Thoracic aorta (tissue), 2 donors: ENCODE data around the gene FITM1. TPM values are rescaled to one million over a fixed set of nuclear protein-coding genes. Genes with fewer than 3 reads are reported as not detected.

Experiments used
- ATAC-seq: fragments of 150-250 bp; one replicate; pipeline ENCODE4 v1.8.0; 2017; ENCODE audit warnings: low read depth; ENCODE audit not compliant: insufficient number of reproducible peaks, low FRiP score
- DNase-seq: peaks from one replicate; pipeline ENCODE4 v3.0.0-alpha.2; 2020; ENCODE audit warnings: low spot score
- H3K27ac ChIP-seq, 2 donors: fragments of 200-600 bp; sonication (generic); 1 replicate in 1 of 2; 2 replicates in 1 of 2; pipeline ENCODE4 v1.5.1; 2016; ENCODE audit warnings: mild to moderate bottlenecking in 2 of 2, moderate library complexity in 2 of 2
- H3K27me3 ChIP-seq: fragments of 200-600 bp; sonication (generic); replicated peaks from 2 replicates; pipeline ENCODE4 v1.6.0; 2016; ENCODE audit warnings: mild to moderate bottlenecking; ENCODE audit not compliant: insufficient read depth
- H3K36me3 ChIP-seq: fragments of 200-600 bp; sonication (generic); one replicate; pipeline ENCODE4 v1.5.1; 2016
- H3K4me1 ChIP-seq, 2 donors: fragments of 200-600 bp; sonication (generic); 1 replicate in 1 of 2; 2 replicates in 1 of 2; pipeline versions ENCODE4 v1.5.1 to v1.6.0; 2016; ENCODE audit warnings: low read depth in 2 of 2, mild to moderate bottlenecking in 1 of 2; ENCODE audit not compliant: control insufficient read depth in 1 of 2
- H3K4me3 ChIP-seq: fragments of 200-600 bp; sonication (generic); 2 replicates; pipeline ENCODE4 v1.5.1; 2016; ENCODE audit warnings: mild to moderate bottlenecking
- H3K9me3 ChIP-seq: fragments of 200-600 bp; sonication (generic); 2 replicates; pipeline ENCODE4 v1.5.1; 2016
- total RNA-seq, 2 donors: library from RNA; depleted of rRNA; stranded (reverse); fragments of >200 nt; gene quantifications; one replicate each; pipeline versions ENCODE4 v1.1.0 to v1.2.3, GENCODE V29; 2016
- TF ChIP-seq, protein P1 (sequence below): fragments of 200-600 bp; sonication (generic); IDR thresholded peaks from one replicate; pipeline ENCODE4 v1.5.1; 2019; ENCODE audit warnings: antibody characterized with exemption

The FITM1 gene
- total RNA-seq, 2 donors from 2014 or later: 0.78 TPM; not detected in 1

DNA sequence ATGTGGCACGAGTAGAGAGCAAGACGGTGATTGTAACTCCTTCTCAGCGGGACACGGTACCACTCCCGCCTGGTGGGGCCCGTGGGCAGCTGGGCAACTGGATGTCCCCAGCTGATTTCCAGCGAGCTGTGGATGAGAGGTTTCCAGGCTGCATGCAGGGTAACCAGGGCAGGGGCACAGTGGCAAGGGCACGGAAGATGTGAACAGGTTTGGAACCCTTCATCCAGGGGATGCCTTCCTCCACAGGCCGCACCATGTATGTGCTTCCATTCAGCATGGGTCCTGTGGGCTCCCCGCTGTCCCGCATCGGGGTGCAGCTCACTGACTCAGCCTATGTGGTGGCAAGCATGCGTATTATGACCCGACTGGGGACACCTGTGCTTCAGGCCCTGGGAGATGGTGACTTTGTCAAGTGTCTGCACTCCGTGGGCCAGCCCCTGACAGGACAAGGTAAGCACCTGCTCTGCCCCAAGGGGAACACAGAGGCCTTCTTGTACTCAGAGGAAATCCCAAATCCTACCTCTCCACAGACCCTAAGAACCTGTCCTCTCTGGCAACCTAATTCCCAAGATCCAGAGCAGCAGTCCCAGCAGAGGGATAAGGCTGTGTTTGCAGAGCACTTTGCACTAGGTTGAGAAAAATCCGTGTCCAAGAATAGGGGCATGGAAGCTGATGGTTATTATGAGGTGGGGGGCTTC lies 32.1 kb upstream of the FITM1 start:
- H3K36me3 ChIP-seq: no peaks in the 10 kb centered on the region
- no peaks in the 10 kb centered on the region for H3K9me3 ChIP-seq
- H3K4me3 ChIP-seq: no peak overlapping the region
- no peaks in the 10 kb centered on the region for H3K27me3 ChIP-seq
- H3K4me1 ChIP-seq: peaks cover 4 to 15% of the 10 kb centered on the region in 2 donors
- ATAC-seq (no peak), DNase-seq (no peak)
- H3K27ac ChIP-seq: no peak overlapping the region
- TF ChIP-seq, protein P1, sequence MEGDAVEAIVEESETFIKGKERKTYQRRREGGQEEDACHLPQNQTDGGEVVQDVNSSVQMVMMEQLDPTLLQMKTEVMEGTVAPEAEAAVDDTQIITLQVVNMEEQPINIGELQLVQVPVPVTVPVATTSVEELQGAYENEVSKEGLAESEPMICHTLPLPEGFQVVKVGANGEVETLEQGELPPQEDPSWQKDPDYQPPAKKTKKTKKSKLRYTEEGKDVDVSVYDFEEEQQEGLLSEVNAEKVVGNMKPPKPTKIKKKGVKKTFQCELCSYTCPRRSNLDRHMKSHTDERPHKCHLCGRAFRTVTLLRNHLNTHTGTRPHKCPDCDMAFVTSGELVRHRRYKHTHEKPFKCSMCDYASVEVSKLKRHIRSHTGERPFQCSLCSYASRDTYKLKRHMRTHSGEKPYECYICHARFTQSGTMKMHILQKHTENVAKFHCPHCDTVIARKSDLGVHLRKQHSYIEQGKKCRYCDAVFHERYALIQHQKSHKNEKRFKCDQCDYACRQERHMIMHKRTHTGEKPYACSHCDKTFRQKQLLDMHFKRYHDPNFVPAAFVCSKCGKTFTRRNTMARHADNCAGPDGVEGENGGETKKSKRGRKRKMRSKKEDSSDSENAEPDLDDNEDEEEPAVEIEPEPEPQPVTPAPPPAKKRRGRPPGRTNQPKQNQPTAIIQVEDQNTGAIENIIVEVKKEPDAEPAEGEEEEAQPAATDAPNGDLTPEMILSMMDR: no peak

GRCh38 chr14:24098927-24099813 lies 31.3 kb upstream of the FITM1 start:
- no peaks in the 10 kb centered on the region for H3K36me3 ChIP-seq
- ATAC-seq (no peak), DNase-seq (no peak)
- H3K4me1 ChIP-seq: peaks cover 0 to 11% of the 10 kb centered on the region in 2 donors
- no peaks in the 10 kb centered on the region for H3K9me3 ChIP-seq
- TF ChIP-seq, protein P1: no peak
- no peak overlapping the region for H3K27ac ChIP-seq
- H3K4me3 ChIP-seq: no peak overlapping the region
- no peaks in the 10 kb centered on the region for H3K27me3 ChIP-seq

- peaks cover 0 to 5% of the 10 kb centered on the region in 2 donors for H3K4me1 ChIP-seq
- no peak overlapping the region for H3K27ac ChIP-seq
- H3K27me3 ChIP-seq: no peaks in the 10 kb centered on the region
- ATAC-seq (no peak), DNase-seq (no peak)
- TF ChIP-seq, protein P1: no peak
- H3K36me3 ChIP-seq: no peaks in the 10 kb centered on the region
- H3K4me3 ChIP-seq: no peak overlapping the region
- H3K9me3 ChIP-seq: no peaks in the 10 kb centered on the region
These were observed 30.1 kb upstream of the FITM1 start for GRCh38 chr14:24100197-24100981.

DNA sequence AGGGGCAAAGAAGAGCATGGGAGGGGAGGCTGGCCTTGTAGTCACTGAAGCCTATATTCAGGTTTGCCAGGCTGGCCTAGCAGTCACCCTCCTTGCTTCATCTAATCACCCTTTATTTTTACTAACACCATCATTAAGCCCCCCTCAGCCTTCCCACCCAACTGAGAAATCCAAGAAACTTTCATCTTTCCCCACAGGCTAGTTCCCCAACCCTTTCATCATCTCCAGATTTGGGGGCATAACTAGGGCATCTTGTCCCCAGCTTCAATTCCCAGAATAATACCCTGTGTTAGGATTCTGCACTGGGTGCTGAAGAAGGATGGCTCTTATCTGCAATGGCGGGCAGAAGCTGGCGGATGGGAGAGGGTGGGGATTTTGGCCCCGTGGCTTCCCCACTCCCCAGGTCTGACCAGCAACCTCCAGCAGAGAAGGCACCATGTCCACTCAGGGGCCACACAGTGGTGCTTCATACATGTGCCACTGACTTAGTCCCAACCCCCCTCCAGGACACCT lies 29.4 kb upstream of the FITM1 start:
- no peak overlapping the region for H3K4me3 ChIP-seq

More for the DNA sequence above, 29.4 kb upstream of the FITM1 start:
- no peak overlapping the region for H3K27ac ChIP-seq
- no peaks in the 10 kb centered on the region for H3K4me1 ChIP-seq
- no peaks in the 10 kb centered on the region for H3K36me3 ChIP-seq
- TF ChIP-seq, protein P1: no peak
- H3K9me3 ChIP-seq: no peaks in the 10 kb centered on the region
- ATAC-seq (no peak), DNase-seq (no peak)
- no peaks in the 10 kb centered on the region for H3K27me3 ChIP-seq
